ENCODE measurements around the gene CALCOCO1. TPM values are rescaled to one million over a fixed set of nuclear protein-coding genes. Genes with fewer than 3 reads are reported as not detected.

Gene CALCOCO1
- total RNA-seq, 1 donor from 2014 or later: 32.0 TPM

DNA sequence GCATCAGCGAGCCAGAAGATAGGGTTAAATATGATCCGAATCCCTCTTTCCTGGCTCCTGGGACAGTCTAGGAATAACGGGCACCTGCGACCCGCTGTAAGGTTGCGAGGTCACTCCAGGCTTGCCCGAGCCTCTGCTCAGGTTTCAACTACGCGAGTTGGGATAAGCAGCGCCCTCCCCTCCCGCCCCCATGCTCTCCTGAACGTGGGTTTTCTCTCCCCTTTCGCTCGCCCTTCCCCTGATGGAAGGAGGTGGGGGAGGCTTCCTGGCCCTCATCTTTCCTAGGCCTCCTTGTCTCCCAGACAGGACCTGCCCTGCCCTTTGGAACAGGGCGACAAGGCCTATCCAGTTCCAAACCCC, 50.6 kb downstream of the CALCOCO1 start:
- TF ChIP-seq, protein P1, sequence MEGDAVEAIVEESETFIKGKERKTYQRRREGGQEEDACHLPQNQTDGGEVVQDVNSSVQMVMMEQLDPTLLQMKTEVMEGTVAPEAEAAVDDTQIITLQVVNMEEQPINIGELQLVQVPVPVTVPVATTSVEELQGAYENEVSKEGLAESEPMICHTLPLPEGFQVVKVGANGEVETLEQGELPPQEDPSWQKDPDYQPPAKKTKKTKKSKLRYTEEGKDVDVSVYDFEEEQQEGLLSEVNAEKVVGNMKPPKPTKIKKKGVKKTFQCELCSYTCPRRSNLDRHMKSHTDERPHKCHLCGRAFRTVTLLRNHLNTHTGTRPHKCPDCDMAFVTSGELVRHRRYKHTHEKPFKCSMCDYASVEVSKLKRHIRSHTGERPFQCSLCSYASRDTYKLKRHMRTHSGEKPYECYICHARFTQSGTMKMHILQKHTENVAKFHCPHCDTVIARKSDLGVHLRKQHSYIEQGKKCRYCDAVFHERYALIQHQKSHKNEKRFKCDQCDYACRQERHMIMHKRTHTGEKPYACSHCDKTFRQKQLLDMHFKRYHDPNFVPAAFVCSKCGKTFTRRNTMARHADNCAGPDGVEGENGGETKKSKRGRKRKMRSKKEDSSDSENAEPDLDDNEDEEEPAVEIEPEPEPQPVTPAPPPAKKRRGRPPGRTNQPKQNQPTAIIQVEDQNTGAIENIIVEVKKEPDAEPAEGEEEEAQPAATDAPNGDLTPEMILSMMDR (conservative IDR thresholded peaks at IDR 0.05): no peak
- Mint-ChIP-seq H3K27me3 (ENCODE audit: low read depth) (peaks cover 4% of the 10 kb centered on the region), H3K27ac (ENCODE audit: unreplicated experiment) (peak overlapping the region; percentile 97), H3K4me3 (peak overlapping the region; percentile 98), H3K4me1 (peaks cover 48% of the 10 kb centered on the region), H3K36me3 (ENCODE audit: low read depth) (peaks cover 4% of the 10 kb centered on the region), H3K9me3 (no peaks in the 10 kb centered on the region)
- peak; percentile 32 for DNase-seq (ENCODE audit: low read depth, low spot score)

DNA sequence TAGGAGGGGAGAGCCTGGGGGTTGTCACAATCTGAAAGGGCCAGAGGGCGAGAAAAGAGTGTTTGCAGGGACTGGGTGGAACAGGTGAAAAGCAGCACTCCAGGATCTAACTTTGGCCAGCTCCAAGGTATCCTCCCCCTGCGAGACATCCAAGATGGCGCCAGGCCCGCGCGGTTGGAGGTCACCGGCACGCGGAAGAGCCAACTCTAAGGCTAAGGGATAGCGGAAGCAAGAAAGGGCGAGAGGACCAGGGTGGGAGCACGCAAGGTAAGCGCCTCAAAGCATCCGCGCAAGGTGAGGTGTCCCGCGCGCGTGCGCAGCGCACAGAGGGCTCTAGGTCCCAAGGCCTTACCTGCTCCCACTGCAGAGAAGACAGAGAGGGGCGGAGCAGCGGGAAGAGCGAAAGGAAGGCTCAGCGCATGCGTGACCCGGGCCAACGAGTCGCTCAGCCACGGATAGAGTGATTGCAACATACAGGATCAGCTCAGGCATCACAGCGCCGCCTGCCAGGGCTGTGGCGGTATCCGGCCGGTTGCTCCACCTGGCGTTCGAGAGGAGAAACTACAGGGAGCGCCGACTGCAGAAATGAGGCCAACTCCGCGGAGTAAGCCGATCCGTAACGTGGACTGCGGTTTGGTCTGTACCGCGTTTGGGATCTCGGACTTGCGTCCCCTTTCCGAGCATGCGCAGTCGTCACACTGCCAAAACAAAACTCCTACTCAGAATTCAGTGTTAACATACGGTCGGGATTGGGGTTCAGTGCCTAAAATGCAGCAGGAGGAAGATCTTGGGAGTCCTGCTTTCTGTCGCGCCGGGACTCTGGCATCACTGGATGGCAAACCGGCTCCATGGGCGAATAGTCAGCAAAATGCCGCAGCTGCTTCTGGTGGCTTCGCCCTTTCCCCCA, 51.3 kb downstream of the CALCOCO1 start, which contains the start of gene ATP5MC2:
Gene ATP5MC2, minus strand, starts transcription at position 383 of the 907 bp plus-strand sequence. CDS start 3,469 bp downstream, outside the sequence.
- DNase-seq (ENCODE audit: low read depth, low spot score): peak; percentile 97
- peak within 1 kb of the TSS; percentile 98 for H3K4me3 Mint-ChIP-seq
- H3K36me3 Mint-ChIP-seq (ENCODE audit: low read depth): peaks cover 8% of the 10 kb centered on the region
- H3K27me3 Mint-ChIP-seq (ENCODE audit: low read depth): peaks cover 4% of the 10 kb centered on the region
- TF ChIP-seq, protein P1 (conservative IDR thresholded peaks at IDR 0.05): peak; percentile 98
- peaks cover 53% of the 10 kb centered on the region for H3K4me1 Mint-ChIP-seq
- peak within 1 kb of the TSS; percentile 99 for H3K27ac Mint-ChIP-seq (ENCODE audit: unreplicated experiment)
- H3K9me3 Mint-ChIP-seq: no peaks in the 10 kb centered on the region

DNA sequence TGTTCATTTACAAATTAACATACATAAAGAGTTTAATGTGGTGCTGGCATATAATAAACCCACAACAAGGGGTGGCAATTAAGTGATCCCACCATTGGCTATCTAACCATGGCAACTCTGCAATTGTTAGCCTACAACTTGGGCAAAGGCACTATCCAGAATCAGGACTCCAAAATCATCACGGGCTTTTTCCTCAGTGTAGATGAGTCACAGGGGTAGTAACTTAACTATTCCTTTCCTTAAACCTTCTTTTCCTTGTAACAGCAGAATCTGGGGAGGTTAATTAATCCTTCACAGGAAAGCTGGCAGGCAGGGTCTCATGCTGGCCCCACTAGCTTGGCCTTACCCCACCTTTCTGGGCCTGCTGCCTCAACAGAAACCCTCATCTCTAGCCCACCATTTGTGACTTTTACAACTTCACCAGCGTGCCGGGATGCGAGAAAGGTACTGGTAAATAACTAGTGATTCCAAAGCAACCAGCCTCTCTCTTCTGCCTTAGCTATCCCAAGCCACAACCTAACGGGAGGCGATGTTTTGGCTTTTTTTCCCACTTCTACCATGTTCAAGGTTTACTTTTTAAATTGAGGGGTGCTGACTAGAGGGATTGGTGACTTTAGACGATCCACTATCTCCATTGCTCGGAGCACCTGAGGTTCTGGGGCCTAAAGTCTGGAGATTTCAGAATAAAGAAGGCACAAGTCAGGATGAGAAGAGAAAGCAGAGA, 52.1 kb downstream of the CALCOCO1 start:
- peak overlapping the region; percentile 99 for H3K27ac Mint-ChIP-seq (ENCODE audit: unreplicated experiment)

DNA sequence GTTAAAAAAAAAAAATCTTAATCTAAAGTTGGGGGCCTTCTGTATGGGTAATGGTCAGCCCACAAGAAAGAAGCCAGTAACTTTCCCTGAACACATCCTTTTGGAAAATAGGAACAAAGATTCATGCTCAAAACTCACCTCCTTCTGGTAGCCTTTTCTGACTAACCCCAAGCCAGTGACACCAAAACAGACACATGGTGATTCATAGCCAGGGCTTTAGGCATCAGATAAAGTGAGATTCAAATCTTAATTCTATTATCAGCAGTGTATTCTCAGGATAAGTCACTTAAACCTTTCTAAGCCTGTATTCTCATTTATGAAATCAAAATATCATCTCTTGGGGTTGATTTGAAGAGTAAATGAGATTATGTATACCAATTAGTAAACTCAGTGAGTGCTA, 56.3 kb downstream of the CALCOCO1 start:
- Mint-ChIP-seq H3K27me3 (ENCODE audit: low read depth) (no peaks in the 10 kb centered on the region), H3K9me3 (no peaks in the 10 kb centered on the region), H3K27ac (ENCODE audit: unreplicated experiment) (no peak overlapping the region), H3K36me3 (ENCODE audit: low read depth) (peaks cover 22% of the 10 kb centered on the region), H3K4me1 (peaks cover 29% of the 10 kb centered on the region), H3K4me3 (peak overlapping the region; percentile 16)
- DNase-seq (ENCODE audit: low read depth, low spot score): no peak
- TF ChIP-seq, protein P1 (conservative IDR thresholded peaks at IDR 0.05): no peak

More for the DNA sequence above, 52.1 kb downstream of the CALCOCO1 start:
- no peaks in the 10 kb centered on the region for H3K9me3 Mint-ChIP-seq
- TF ChIP-seq, protein P1 (conservative IDR thresholded peaks at IDR 0.05): no peak
- H3K4me3 Mint-ChIP-seq: peak overlapping the region; percentile 98
- H3K27me3 Mint-ChIP-seq (ENCODE audit: low read depth): peaks cover 4% of the 10 kb centered on the region
- H3K36me3 Mint-ChIP-seq (ENCODE audit: low read depth): peaks cover 10% of the 10 kb centered on the region
- no peak for DNase-seq (ENCODE audit: low read depth, low spot score)
- peaks cover 53% of the 10 kb centered on the region for H3K4me1 Mint-ChIP-seq

DNA sequence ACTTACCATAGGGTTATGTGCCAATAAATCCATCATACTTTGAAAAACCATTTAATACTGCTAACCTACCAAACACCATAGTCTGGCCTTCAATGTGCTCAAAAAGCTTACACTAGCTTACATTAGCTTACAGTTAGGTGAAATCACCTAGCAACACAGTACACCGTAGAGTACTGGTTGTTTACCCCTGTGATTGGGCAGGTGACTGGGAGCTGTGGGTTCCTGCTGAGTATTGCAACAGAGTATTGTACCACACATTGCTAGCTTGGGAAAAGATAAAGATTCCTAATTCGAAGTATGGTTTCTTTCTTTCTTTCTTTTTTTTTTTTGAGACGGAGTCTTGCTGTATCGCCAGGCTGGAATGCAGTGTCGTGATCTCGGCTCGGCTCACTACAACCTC, 56.9 kb downstream of the CALCOCO1 start:
- H3K36me3 Mint-ChIP-seq (ENCODE audit: low read depth): peaks cover 27% of the 10 kb centered on the region
- H3K27ac Mint-ChIP-seq (ENCODE audit: unreplicated experiment): no peak overlapping the region
- no peaks in the 10 kb centered on the region for H3K9me3 Mint-ChIP-seq
- TF ChIP-seq, protein P1 (conservative IDR thresholded peaks at IDR 0.05): no peak
- no peak for DNase-seq (ENCODE audit: low read depth, low spot score)
- peaks cover 23% of the 10 kb centered on the region for H3K4me1 Mint-ChIP-seq
- no peaks in the 10 kb centered on the region for H3K27me3 Mint-ChIP-seq (ENCODE audit: low read depth)
- H3K4me3 Mint-ChIP-seq: no peak overlapping the region
